Mesendoderm (in vitro differentiated cells): ENCODE results near the gene SYT7.

Source experiments
- DNase-seq: peaks from one replicate; pipeline ENCODE4 v3.0.0; 2013
- H2AK5ac ChIP-seq: 2 replicates; pipeline ENCODE4 v1.6.1; 2013; ENCODE audit warnings: low read length, inconsistent platforms
- H2BK120ac ChIP-seq: 2 replicates; pipeline ENCODE4 v1.6.1; 2013; ENCODE audit warnings: low read depth, mild to moderate bottlenecking, low read length, moderate library complexity, mixed read lengths
- H2BK15ac ChIP-seq: replicated peaks from 2 replicates; pipeline ENCODE4 v1.6.1; 2013; ENCODE audit warnings: low read depth, mild to moderate bottlenecking, moderate library complexity
- H2BK5ac ChIP-seq: 2 replicates; pipeline ENCODE4 v1.6.1; 2013; ENCODE audit warnings: low read length, inconsistent platforms
- H3K18ac ChIP-seq: 2 replicates; pipeline ENCODE4 v1.6.1; 2013; ENCODE audit warnings: mild to moderate bottlenecking, low read length, mixed read lengths
- H3K23ac ChIP-seq: one replicate; pipeline ENCODE4 v1.6.1; 2013; ENCODE audit warnings: low read length
- H3K27ac ChIP-seq: 2 replicates; pipeline ENCODE4 v1.5.1; 2013; ENCODE audit warnings: low read depth, mild to moderate bottlenecking, inconsistent platforms, low read length, moderate library complexity
- H3K27me3 ChIP-seq: 2 replicates; pipeline ENCODE4 v1.6.1; 2013; ENCODE audit warnings: low read length, control low read depth, mild to moderate bottlenecking, inconsistent platforms; ENCODE audit not compliant: insufficient read depth, poor library complexity
- H3K36me3 ChIP-seq: 2 replicates; pipeline ENCODE4 v1.6.1; 2013; ENCODE audit warnings: low read length, inconsistent platforms; ENCODE audit not compliant: control insufficient read depth, insufficient read depth
- H3K4ac ChIP-seq: one replicate; pipeline ENCODE4 v1.6.1; 2013; ENCODE audit warnings: low read depth, mild to moderate bottlenecking, low read length, moderate library complexity
- H3K4me1 ChIP-seq: 2 replicates; pipeline ENCODE4 v1.6.1; 2013; ENCODE audit warnings: low read depth, low read length, inconsistent platforms; ENCODE audit not compliant: control insufficient read depth
- H3K4me2 ChIP-seq: 2 replicates; pipeline ENCODE4 v1.6.1; 2013; ENCODE audit warnings: low read length
- H3K4me3 ChIP-seq: 2 replicates; pipeline ENCODE4 v1.5.1; 2013; ENCODE audit warnings: mild to moderate bottlenecking, low read length
- H3K56ac ChIP-seq: one replicate; pipeline ENCODE4 v1.6.1; 2013; ENCODE audit warnings: low read length
- H3K79me1 ChIP-seq: 2 replicates; pipeline ENCODE4 v1.6.1; 2013; ENCODE audit warnings: low read length, inconsistent platforms
- H3K79me2 ChIP-seq: 2 replicates; pipeline ENCODE4 v1.6.1; 2013; ENCODE audit warnings: mild to moderate bottlenecking, low read length; ENCODE audit not compliant: control insufficient read depth, insufficient read depth
- H3K9ac ChIP-seq: 2 replicates; pipeline ENCODE4 v1.6.1; 2013; ENCODE audit warnings: low read length, inconsistent platforms
- H4K5ac ChIP-seq: one replicate; pipeline ENCODE4 v1.6.1; 2013; ENCODE audit warnings: low read length
- H4K8ac ChIP-seq: one replicate; pipeline ENCODE4 v1.6.1; 2013; ENCODE audit warnings: low read depth, mild to moderate bottlenecking, control low read depth, low read length, moderate library complexity
- WGBS: extraction: QIAGEN DNeasy Blood & Tissue Kit; methylation state at CpG from one replicate; pipeline ENCODE4 v1.1.7; 2013; ENCODE audit warnings: low lambda C conversion rate, missing lambda C conversion rate; ENCODE audit not compliant: insufficient coverage; ENCODE audit errors: extremely low coverage; 5-methylcytosine and 5-hydroxymethylcytosine counted together

Gene SYT7

GRCh38 chr11:61589961-61590360 is 9.1 kb upstream of the SYT7 start:
- DNase-seq = no peak
- H4K8ac ChIP-seq = no peak overlapping the region
- H3K4me2 ChIP-seq = no peak overlapping the region
- no peak overlapping the region for H3K4ac ChIP-seq
- H2BK120ac ChIP-seq = no peak overlapping the region
- H3K36me3 ChIP-seq = no peaks in the 10 kb centered on the region
- no peaks in the 10 kb centered on the region for H3K79me1 ChIP-seq
- H3K79me2 ChIP-seq = no peaks in the 10 kb centered on the region
- peaks cover 10% of the 10 kb centered on the region for H3K4me1 ChIP-seq
- no peak overlapping the region for H3K27ac ChIP-seq
- WGBS = no CpG with 5 or more reads among the region's 5 CpGs
- no peak overlapping the region for H2BK15ac ChIP-seq
- no peaks in the 10 kb centered on the region for H3K27me3 ChIP-seq
- no peak overlapping the region for H2AK5ac ChIP-seq
- H3K9ac ChIP-seq = no peak overlapping the region
- H3K18ac ChIP-seq = no peak overlapping the region
- no peak overlapping the region for H3K4me3 ChIP-seq
- H3K23ac ChIP-seq = no peak overlapping the region
- no peak overlapping the region for H3K56ac ChIP-seq
- no peak overlapping the region for H2BK5ac ChIP-seq
- no peak overlapping the region for H4K5ac ChIP-seq

GRCh38 chr11:61588728-61589191 is 7.9 kb upstream of the SYT7 start:
- no CpG with 5 or more reads among the region's 10 CpGs for WGBS
- no peak overlapping the region for H2BK120ac ChIP-seq
- H3K18ac ChIP-seq = no peak overlapping the region
- H3K79me2 ChIP-seq = no peaks in the 10 kb centered on the region
- no peak overlapping the region for H2BK5ac ChIP-seq
- peaks cover 9% of the 10 kb centered on the region for H3K4me1 ChIP-seq
- H3K4ac ChIP-seq = no peak overlapping the region
- no peak overlapping the region for H3K27ac ChIP-seq
- no peaks in the 10 kb centered on the region for H3K27me3 ChIP-seq
- peak overlapping the region; percentile 71 for H3K9ac ChIP-seq
- H3K4me2 ChIP-seq = peak overlapping the region; percentile 100
- no peaks in the 10 kb centered on the region for H3K79me1 ChIP-seq
- H3K23ac ChIP-seq = no peak overlapping the region
- peak overlapping the region; percentile 48 for H3K4me3 ChIP-seq
- no peak overlapping the region for H4K5ac ChIP-seq
- no peak overlapping the region for H2AK5ac ChIP-seq
- H3K36me3 ChIP-seq = no peaks in the 10 kb centered on the region
- peak overlapping the region; percentile 85 for H3K56ac ChIP-seq
- DNase-seq = no peak
- no peak overlapping the region for H2BK15ac ChIP-seq
- H4K8ac ChIP-seq = no peak overlapping the region

DNA sequence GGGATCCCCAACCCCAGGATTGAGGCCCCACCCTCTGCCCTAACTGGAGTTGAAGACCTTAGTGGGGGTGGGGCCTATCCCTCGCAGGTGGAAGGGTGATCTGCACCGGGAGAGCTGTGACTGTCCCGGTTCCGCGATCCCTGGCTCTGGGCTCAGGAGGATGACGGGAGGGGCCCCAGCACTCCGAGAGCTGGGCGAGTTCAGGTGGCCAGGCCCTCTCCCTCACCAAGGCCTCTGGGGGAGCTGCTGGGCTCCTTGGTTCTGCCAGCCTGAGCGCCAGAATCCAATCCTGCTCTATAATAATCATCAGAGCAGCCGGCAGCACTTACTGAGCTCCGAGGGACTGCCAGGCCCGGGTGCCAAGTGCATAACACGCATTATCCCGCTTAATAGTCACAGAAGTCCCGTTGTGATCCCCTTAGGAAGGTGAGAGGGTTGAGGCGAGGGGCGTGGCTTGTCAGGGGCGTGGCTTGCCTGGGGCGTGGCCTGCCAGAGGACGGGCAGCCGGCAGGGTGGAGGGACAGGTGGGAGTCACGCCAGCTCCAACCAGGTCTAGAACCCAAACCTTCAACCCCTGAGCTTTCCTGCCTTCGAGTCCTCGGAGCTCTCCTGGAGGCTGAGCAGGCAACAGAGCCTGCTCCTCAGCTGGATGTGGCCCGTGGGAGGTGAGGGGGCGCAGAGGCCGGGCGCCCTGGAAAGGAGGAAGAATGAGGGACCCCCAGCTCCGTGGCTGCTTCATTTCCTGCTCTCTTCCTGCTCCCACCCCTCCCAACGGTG is 7.3 kb upstream of the SYT7 start:
- Histone ChIP-seq H3K27me3 (no peaks in the 10 kb centered on the region), H3K9ac (peak overlapping the region; percentile 71), H2BK15ac (no peak overlapping the region), H3K4me1 (peaks cover 9% of the 10 kb centered on the region), H3K23ac (no peak overlapping the region), H3K79me1 (no peaks in the 10 kb centered on the region), H2AK5ac (no peak overlapping the region), H4K8ac (no peak overlapping the region), H3K18ac (peak overlapping the region; percentile 56), H3K27ac (no peak overlapping the region), H3K4ac (peak overlapping the region; percentile 56), H3K4me3 (peak overlapping the region; percentile 48), H3K4me2 (peak overlapping the region; percentile 100), H4K5ac (no peak overlapping the region), H3K36me3 (no peaks in the 10 kb centered on the region), H2BK120ac (no peak overlapping the region), H3K79me2 (no peaks in the 10 kb centered on the region), H3K56ac (peak overlapping the region; percentile 89), H2BK5ac (no peak overlapping the region)
- WGBS = no CpG with 5 or more reads among the region's 30 CpGs
- peak; percentile 85 for DNase-seq

DNA sequence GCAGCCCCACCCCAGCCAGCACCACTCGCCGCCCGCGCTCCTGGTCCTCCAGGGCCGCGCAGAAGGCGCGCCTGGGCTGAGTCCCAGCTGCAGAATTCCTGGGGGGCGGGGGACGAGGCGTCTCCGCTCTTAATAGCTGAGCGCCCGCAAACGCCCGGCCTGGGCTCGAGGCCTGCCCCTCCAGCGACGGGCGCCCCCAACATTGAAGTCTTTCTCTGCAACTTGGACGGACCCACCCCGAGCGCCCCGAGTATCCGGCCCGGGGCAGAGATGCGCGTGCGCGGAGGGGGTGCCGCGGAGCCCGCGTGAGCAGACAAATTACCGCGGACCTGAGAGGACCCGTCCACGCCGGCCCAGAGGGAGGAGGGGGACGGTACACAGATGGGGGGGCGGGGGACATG is 6.7 kb upstream of the SYT7 start:
- H3K56ac ChIP-seq = peak overlapping the region; percentile 89
- no peaks in the 10 kb centered on the region for H3K79me2 ChIP-seq
- no peak overlapping the region for H2BK15ac ChIP-seq
- peaks cover 9% of the 10 kb centered on the region for H3K4me1 ChIP-seq
- no peak overlapping the region for H4K5ac ChIP-seq
- H3K79me1 ChIP-seq = no peaks in the 10 kb centered on the region
- H2AK5ac ChIP-seq = no peak overlapping the region
- H3K4ac ChIP-seq = peak overlapping the region; percentile 56
- H3K36me3 ChIP-seq = no peaks in the 10 kb centered on the region
- no peak overlapping the region for H2BK5ac ChIP-seq
- DNase-seq = peak; percentile 75
- H3K4me2 ChIP-seq = peak overlapping the region; percentile 96
- H3K18ac ChIP-seq = peak overlapping the region; percentile 56
- H3K9ac ChIP-seq = peak overlapping the region; percentile 66
- H3K23ac ChIP-seq = no peak overlapping the region
- H2BK120ac ChIP-seq = no peak overlapping the region
- H3K27me3 ChIP-seq = no peaks in the 10 kb centered on the region
- WGBS = no CpG with 5 or more reads among the region's 41 CpGs
- H3K4me3 ChIP-seq = no peak overlapping the region
- H4K8ac ChIP-seq = no peak overlapping the region
- H3K27ac ChIP-seq = no peak overlapping the region

GRCh38 chr11:61586792-61587430 is 6.0 kb upstream of the SYT7 start:
- H3K4me1 ChIP-seq = peaks cover 9% of the 10 kb centered on the region
- H3K79me1 ChIP-seq = no peaks in the 10 kb centered on the region
- no peak overlapping the region for H3K4me3 ChIP-seq
- no peaks in the 10 kb centered on the region for H3K27me3 ChIP-seq
- DNase-seq = peak; percentile 57
- no peak overlapping the region for H2BK120ac ChIP-seq
- H3K27ac ChIP-seq = no peak overlapping the region
- WGBS = no CpG with 5 or more reads among the region's 13 CpGs
- no peaks in the 10 kb centered on the region for H3K36me3 ChIP-seq
- H4K8ac ChIP-seq = no peak overlapping the region
- no peak overlapping the region for H4K5ac ChIP-seq
- no peak overlapping the region for H2BK5ac ChIP-seq
- H3K18ac ChIP-seq = peak overlapping the region; percentile 56
- no peak overlapping the region for H2BK15ac ChIP-seq
- peak overlapping the region; percentile 89 for H3K56ac ChIP-seq
- H3K4me2 ChIP-seq = peak overlapping the region; percentile 96
- no peak overlapping the region for H3K23ac ChIP-seq
- no peak overlapping the region for H2AK5ac ChIP-seq
- no peaks in the 10 kb centered on the region for H3K79me2 ChIP-seq
- no peak overlapping the region for H3K4ac ChIP-seq
- H3K9ac ChIP-seq = peak overlapping the region; percentile 66
